ENCODE measurements around the gene LRMDA.

- TF ChIP-seq CTCF (conservative IDR thresholded peaks at IDR 0.05; ENCODE audit: low read depth, low read length) (no peak), EZH2 (IDR thresholded peaks at IDR 0.05; ENCODE audit: low read length, unreplicated experiment) (no peak)
Observed at GRCh38 chr10:75664968-75665367, 233.5 kb downstream of the LRMDA start.
